ENCODE data around the gene NOB1. TPM values are rescaled to one million over a fixed set of nuclear protein-coding genes. Genes with fewer than 3 reads are reported as not detected.

Gene NOB1
- total RNA-seq, 1 donor from 2014 or later, result 77.3 TPM

Other genes with a start within 250 kb of the NOB1 start
- 40.1 and 41.3 TPM in 2 replicates for gene NFAT5, start 189.0 kb downstream of the NOB1 start, total RNA-seq
- 22.8 and 28.2 TPM in 2 replicates for gene NQO1, start 28.4 kb downstream of the NOB1 start, total RNA-seq
- gene WWP2, start 7.4 kb upstream of the NOB1 start, total RNA-seq, result 76.2 and 76.6 TPM in 2 replicates
- gene CLEC18A, start 196.4 kb upstream of the NOB1 start, total RNA-seq, result 0.88 and 1.5 TPM in 2 replicates